NT2/D1 (cell line): Measurements from ENCODE around the gene HOXA9.

Experiments used
- DNase-seq: peaks from one replicate; pipeline ENCODE4 v3.0.0-alpha.2; 2011; ENCODE audit warnings: low read depth, low spot score
- H3K27me3 ChIP-seq: 2 replicates; pipeline ENCODE4 v1.6.0; 2011; ENCODE audit warnings: mild to moderate bottlenecking; ENCODE audit not compliant: insufficient read length, insufficient read depth
- H3K36me3 ChIP-seq: 2 replicates; pipeline ENCODE4 v1.6.1; 2011; ENCODE audit warnings: mild to moderate bottlenecking, low read length, mixed read lengths; ENCODE audit not compliant: insufficient read depth, insufficient read length
- H3K4me1 ChIP-seq: 2 replicates; pipeline ENCODE4 v1.5.1; 2011; ENCODE audit not compliant: insufficient read depth, insufficient read length
- H3K4me3 ChIP-seq: 2 replicates; pipeline ENCODE4 v1.5.1; 2011; ENCODE audit warnings: low read depth; ENCODE audit not compliant: insufficient read length
- H3K9ac ChIP-seq: 2 replicates; pipeline ENCODE4 v1.6.0; 2011; ENCODE audit warnings: low read depth; ENCODE audit not compliant: insufficient read length
- H3K9me3 ChIP-seq: 2 replicates; pipeline ENCODE4 v1.5.1; 2011; ENCODE audit warnings: mild to moderate bottlenecking, low read length; ENCODE audit not compliant: insufficient read depth
- SUZ12 ChIP-seq: IDR thresholded peaks from 2 replicates; pipeline ENCODE4 v1.6.1; 2011; ENCODE audit not compliant: insufficient read length, insufficient read depth; ENCODE audit errors: extremely low read depth
- YY1 ChIP-seq: IDR thresholded peaks from 2 replicates; pipeline ENCODE4 v1.6.1; 2011; ENCODE audit not compliant: insufficient read length, insufficient read depth
- ZNF274 ChIP-seq: IDR thresholded peaks from 2 replicates; pipeline ENCODE4 v1.6.1; 2011; ENCODE audit warnings: mild to moderate bottlenecking, low read depth, low read length

Gene HOXA9

DNA sequence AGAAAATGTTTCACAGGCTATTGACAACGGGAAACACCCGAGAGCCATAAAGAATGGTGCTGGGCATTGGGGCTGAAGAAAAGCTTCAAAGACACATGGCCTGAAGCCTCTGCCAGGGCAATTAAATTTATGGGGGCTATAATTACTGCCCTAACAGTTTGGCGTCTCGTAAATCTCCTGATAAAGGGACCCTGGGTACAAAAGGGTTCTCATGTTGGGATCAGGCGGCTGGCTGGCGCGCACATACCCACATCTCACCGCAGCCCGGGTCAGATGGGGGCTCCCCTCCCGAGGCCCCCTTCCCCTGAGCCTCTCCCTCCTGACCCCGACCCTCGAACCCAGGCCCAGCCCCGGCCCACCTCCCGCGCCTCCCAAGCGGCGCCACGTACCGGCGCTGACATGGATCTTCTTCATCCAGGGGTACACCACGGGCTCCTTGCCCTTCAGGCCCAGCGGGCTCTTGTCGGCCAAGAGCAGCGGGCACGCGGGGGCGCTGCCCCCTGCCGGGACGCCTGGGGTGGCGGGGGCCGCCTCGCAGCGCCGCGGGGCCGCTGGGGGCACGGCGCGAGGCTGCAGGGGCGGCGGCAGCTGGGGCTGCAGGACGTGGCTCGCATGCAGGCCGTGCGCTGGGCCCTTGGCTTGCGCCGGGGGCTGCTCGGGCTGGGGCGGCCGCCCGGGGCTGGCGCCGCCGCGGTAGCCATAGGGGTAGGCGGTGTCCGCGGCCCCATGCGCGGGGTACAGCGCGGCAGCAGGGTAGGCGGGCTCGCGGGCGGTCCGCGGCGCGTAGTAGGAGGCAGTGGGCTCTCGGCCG lies 35.4 kb downstream of the HOXA9 start:
- DNase-seq: no peak
- TF ChIP-seq YY1 (no peak), SUZ12 (peak; percentile 71)
- no peaks in the 10 kb centered on the region for H3K36me3 ChIP-seq
- H3K4me1 ChIP-seq: no peaks in the 10 kb centered on the region
- H3K9ac ChIP-seq: no peak overlapping the region
- peak overlapping the region; percentile 31 for H3K4me3 ChIP-seq
- H3K27me3 ChIP-seq: peaks cover 98% of the 10 kb centered on the region
- no peaks in the 10 kb centered on the region; the same call in 1 of the 2 replicates for H3K9me3 ChIP-seq

DNA sequence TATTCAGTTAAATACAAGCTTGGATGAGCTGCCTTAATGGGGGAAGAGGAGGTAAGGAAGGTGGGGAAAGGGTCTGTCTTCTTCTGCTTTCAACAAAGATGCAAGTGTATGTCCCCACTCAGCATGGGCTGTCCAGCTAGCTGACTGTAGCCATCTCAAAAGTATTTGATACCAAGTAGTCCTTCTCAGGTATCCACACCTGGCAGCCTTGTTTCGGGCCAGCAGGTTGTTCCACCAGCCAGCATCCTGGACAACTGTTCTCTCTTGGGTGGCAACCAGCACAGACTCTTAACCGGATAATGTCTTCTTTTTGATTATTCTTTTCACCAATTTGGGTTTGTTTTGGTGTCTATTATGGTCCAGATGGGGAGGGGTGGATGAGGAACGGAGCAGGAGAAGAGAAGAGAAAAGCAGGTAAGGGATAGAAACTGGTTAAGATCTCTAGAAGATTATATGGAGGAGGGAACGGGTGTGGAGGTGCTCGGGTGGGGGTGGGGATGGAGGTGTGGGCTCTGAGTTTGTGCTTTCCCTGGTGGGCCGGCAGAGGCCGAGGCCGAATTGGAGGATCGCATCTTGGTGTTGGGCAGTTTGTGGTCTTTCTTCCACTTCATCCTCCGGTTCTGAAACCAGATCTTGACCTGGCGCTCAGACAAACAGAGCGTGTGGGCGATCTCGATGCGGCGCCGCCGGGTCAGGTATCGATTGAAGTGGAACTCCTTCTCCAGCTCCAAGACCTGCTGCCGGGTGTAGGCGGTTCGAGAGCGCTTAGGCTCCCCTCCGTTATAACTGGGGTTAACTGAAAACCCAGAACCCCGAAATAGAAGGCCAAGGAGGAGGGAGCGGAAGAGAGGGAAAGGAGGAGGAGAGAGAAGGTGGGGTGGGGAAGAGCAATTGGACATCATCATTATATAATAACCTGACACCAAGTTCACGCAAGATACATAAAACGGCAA lies 36.3 kb downstream of the HOXA9 start:
- H3K9ac ChIP-seq: no peak overlapping the region
- peaks cover 98% of the 10 kb centered on the region for H3K27me3 ChIP-seq
- no peaks in the 10 kb centered on the region; the same call in 1 of the 2 replicates for H3K9me3 ChIP-seq
- DNase-seq: no peak
- TF ChIP-seq ZNF274 (no peak), YY1 (no peak), SUZ12 (no peak)
- H3K4me1 ChIP-seq: no peaks in the 10 kb centered on the region
- no peak overlapping the region for H3K4me3 ChIP-seq
- no peaks in the 10 kb centered on the region for H3K36me3 ChIP-seq

DNA sequence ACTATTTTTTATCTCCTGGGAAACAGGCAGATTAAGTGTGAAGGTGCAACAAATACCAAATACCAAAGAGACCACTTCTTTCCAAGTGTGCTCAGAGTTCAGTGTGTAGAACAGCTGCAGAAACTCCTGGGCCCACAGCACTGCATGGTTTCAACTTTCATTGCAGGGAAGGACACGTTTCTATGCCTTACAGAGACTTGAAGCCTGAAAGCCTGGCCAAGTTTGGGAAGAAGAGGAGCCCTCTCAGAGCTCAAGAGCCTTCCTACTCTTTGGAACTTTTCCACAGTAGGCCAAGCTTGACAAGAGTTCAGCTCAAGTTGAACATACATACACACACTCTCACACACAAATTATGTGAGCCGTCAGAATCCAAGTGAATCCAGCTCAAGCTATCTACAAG lies 37.3 kb downstream of the HOXA9 start:
- TF ChIP-seq ZNF274: no peak
- peak; percentile 42 for TF ChIP-seq SUZ12
- H3K4me1 ChIP-seq: no peaks in the 10 kb centered on the region

DNA sequence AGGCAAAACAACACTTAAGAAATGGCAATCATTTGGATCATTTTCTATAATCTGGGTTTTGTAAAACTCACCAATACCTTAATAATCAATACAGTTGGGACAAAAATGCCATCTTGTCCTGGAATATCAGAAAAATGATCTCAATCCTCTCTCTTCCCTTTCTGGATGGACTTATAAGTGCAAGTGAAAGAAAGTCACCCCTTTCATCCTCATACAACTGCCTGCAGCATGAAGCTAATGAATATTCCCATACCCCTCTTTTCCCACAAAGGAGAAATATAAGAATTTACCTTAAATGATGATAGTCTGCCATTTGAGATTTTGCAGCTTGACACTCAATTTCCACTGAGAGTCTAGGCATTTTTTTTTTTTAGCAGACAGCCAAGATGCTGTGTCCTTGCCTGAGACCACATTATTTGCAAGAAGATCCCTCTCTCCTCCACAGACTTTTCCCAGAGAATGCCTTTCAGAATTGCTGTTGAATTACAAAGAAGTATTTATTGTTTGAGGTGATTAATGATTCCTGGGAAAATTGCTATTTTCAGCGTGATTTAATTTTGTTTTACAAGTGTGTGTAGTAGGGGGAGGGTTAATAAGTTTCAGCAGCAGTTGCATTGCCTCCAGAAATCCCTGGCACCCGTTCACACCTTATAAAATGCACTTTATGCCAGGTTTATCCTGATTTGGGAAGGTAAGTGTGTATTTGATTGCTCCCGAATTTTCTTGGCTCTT lies 38.6 kb downstream of the HOXA9 start:
- no peak for TF ChIP-seq YY1
- TF ChIP-seq SUZ12: no peak
- no peak for TF ChIP-seq ZNF274
- no peaks in the 10 kb centered on the region for H3K36me3 ChIP-seq
- no peaks in the 10 kb centered on the region for H3K4me1 ChIP-seq
- H3K27me3 ChIP-seq: peaks cover 98% of the 10 kb centered on the region
- H3K9ac ChIP-seq: no peak overlapping the region
- H3K9me3 ChIP-seq: no peaks in the 10 kb centered on the region; the same call in 1 of the 2 replicates
- no peak for DNase-seq
- no peak overlapping the region for H3K4me3 ChIP-seq

More for the DNA sequence above, 37.3 kb downstream of the HOXA9 start:
- no peak overlapping the region for H3K4me3 ChIP-seq
- peaks cover 98% of the 10 kb centered on the region for H3K27me3 ChIP-seq
- no peak overlapping the region for H3K9ac ChIP-seq
- DNase-seq: no peak
- H3K9me3 ChIP-seq: no peaks in the 10 kb centered on the region; the same call in 1 of the 2 replicates
- H3K36me3 ChIP-seq: no peaks in the 10 kb centered on the region

DNA sequence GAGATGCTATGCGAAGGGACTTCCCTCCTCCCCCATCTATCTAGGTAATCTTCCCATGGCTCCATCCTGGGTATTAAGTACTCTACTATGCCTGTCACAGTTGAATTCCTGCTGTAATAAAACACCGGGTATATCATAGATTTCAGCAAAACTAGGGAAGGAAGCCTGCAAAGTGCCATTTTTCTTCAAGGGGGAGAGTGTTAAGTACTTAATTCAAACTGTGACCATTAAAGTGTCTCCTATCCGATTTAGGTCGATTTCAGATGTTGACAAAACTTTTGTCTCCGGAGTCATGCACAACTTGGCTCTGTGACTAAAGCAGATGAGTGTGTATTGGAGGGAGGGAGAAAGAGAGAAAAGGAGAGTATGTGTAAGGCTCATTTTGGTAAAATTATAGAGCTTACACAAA lies 39.3 kb downstream of the HOXA9 start:
- H3K27me3 ChIP-seq: peaks cover 98% of the 10 kb centered on the region
- H3K9ac ChIP-seq: no peak overlapping the region

DNA sequence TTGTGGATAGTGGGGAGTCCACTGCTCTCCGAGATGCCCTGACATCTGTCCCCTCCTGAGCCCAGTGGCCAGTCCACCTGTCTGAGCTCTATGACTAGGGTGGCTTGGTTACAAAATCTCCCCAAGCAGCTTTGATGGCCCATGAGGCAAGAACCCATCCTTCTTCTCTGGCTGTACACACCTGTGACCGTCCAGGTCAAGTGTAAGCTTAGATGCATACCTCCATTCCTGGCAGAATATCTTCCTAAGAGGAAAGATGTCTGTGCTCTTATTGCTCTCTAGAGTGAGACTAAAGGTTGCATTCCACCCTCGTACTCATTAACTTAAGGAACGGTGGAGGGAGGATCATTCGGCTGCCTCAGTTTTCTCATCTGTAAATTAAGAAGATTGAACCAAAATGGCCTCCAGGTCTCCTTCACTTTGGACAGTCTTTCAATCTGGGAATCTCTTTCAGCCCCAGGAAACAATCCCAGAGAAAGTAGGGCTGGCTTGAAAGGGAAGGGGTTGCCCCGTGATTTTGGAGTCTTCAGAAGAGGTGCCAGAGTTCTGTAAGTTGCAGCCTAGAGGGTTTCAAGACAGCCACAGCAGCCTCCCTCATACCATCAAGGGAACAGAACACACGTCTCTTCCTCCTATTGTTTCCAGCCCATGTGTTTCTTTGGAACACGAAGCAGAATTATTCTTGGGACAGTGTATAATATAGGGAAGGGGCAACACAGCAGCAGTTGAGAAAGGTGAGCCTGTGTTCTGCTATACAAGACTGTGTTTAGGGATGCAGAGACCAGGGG lies 40.2 kb downstream of the HOXA9 start:
- no peak overlapping the region for H3K9ac ChIP-seq

More for the DNA sequence above, 39.3 kb downstream of the HOXA9 start:
- no peak for DNase-seq
- H3K4me1 ChIP-seq: no peaks in the 10 kb centered on the region
- H3K9me3 ChIP-seq: no peaks in the 10 kb centered on the region
- no peaks in the 10 kb centered on the region for H3K36me3 ChIP-seq
- TF ChIP-seq SUZ12 (peak; percentile 6), ZNF274 (no peak)
- no peak overlapping the region for H3K4me3 ChIP-seq

More for the DNA sequence above, 40.2 kb downstream of the HOXA9 start:
- Histone ChIP-seq H3K27me3 (peaks cover 100% of the 10 kb centered on the region), H3K9me3 (no peaks in the 10 kb centered on the region), H3K36me3 (no peaks in the 10 kb centered on the region), H3K4me3 (no peak overlapping the region), H3K4me1 (no peaks in the 10 kb centered on the region)
- DNase-seq: no peak
- TF ChIP-seq SUZ12 (no peak), YY1 (no peak), ZNF274 (no peak)
